HL-60 (cell line): ENCODE results near the gene VPS9D1.

Source experiments
- CTCF ChIP-seq: IDR thresholded peaks from one replicate; pipeline ENCODE4 v1.5.1; 2011; ENCODE audit warnings: low read length, control low read depth, inconsistent platforms; ENCODE audit not compliant: insufficient read depth
- POLR2AphosphoS5 ChIP-seq: IDR thresholded peaks from 2 replicates; pipeline ENCODE4 v1.6.1; 2012; ENCODE audit warnings: low read depth

- TF ChIP-seq CTCF (no peak), POLR2AphosphoS5 (no peak)
Measured at GRCh38 chr16:89709716-89710432, 10.8 kb downstream of the VPS9D1 start.
